ENCODE results near the gene SLC35B2. TPM values are rescaled to one million over a fixed set of nuclear protein-coding genes. Genes with fewer than 3 reads are reported as not detected.

SLC35B2 gene
- total and polyA plus RNA-seq, 10 of the 15 experiments (the other 5 are each of a cell fraction or from before 2014, with no cell fraction given), result 11.3 to 45.4 (median 33.8) TPM

DNA sequence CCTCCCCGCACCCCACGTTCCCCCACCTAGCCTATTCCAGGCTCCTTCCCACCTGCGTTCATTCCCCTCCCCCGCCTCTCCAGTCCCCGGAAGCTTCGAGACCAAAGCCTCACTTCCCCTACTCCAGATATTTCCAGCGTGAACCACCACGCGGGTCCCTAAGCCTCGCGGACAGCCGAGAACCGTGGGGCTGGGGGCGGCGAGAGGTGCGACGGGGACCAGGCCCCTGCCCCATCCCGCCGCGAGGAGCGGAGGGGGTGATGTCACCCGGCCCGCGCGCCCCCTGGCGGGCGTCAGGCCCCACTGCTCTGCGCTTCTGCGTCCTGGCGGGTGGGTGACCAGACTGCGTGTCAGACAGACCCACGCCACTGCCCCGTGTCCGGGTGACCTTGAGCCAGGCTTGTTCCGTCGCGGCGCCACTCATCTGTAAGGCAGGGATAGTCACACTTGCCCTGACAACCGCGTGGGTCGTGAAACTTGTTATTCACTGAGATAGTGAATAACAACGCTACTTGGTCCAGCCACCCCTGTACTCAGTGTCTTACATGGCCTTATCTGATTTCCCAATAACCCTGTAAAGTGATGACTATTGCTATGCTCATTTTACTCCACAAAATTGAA, 19.4 kb downstream of the SLC35B2 start (continued):
- TF ChIP-seq ZBED1 (IDR thresholded peaks at IDR 0.05; ENCODE audit: borderline replicate concordance), result no peak
- TF ChIP-seq SMAD1 (IDR thresholded peaks at IDR 0.05; ENCODE audit: low read depth, partially characterized antibody), result no peak
- no peak for TF ChIP-seq NFYA (IDR thresholded peaks at IDR 0.05; ENCODE audit: borderline replicate concordance, low read depth, low read length)
- 0 out of 2 replicates have a peak, but pooled peaks have one; percentile 58 for TF ChIP-seq PAX5 (IDR thresholded peaks at IDR 0.05; ENCODE audit: borderline replicate concordance, low read depth, low read length)
- no peak for TF ChIP-seq NFXL1 (IDR thresholded peaks at IDR 0.05; ENCODE audit: borderline replicate concordance)
- TF ChIP-seq CHD4 (IDR thresholded peaks at IDR 0.05), result no peak
- TF ChIP-seq NBN (IDR thresholded peaks at IDR 0.05), result 0 out of 2 replicates have a peak, but pooled peaks have one; percentile 53
- TF ChIP-seq IKZF1 (conservative IDR thresholded peaks at IDR 0.05), result peak; percentile 83
- TF ChIP-seq, protein P1, sequence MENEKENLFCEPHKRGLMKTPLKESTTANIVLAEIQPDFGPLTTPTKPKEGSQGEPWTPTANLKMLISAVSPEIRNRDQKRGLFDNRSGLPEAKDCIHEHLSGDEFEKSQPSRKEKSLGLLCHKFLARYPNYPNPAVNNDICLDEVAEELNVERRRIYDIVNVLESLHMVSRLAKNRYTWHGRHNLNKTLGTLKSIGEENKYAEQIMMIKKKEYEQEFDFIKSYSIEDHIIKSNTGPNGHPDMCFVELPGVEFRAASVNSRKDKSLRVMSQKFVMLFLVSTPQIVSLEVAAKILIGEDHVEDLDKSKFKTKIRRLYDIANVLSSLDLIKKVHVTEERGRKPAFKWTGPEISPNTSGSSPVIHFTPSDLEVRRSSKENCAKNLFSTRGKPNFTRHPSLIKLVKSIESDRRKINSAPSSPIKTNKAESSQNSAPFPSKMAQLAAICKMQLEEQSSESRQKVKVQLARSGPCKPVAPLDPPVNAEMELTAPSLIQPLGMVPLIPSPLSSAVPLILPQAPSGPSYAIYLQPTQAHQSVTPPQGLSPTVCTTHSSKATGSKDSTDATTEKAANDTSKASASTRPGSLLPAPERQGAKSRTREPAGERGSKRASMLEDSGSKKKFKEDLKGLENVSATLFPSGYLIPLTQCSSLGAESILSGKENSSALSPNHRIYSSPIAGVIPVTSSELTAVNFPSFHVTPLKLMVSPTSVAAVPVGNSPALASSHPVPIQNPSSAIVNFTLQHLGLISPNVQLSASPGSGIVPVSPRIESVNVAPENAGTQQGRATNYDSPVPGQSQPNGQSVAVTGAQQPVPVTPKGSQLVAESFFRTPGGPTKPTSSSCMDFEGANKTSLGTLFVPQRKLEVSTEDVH (IDR thresholded peaks at IDR 0.05; ENCODE audit: low read depth, partially characterized antibody), result no peak
- TF ChIP-seq, protein P2, sequence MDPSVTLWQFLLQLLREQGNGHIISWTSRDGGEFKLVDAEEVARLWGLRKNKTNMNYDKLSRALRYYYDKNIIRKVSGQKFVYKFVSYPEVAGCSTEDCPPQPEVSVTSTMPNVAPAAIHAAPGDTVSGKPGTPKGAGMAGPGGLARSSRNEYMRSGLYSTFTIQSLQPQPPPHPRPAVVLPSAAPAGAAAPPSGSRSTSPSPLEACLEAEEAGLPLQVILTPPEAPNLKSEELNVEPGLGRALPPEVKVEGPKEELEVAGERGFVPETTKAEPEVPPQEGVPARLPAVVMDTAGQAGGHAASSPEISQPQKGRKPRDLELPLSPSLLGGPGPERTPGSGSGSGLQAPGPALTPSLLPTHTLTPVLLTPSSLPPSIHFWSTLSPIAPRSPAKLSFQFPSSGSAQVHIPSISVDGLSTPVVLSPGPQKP (IDR thresholded peaks at IDR 0.05; ENCODE audit: low read depth, low read length), result no peak
- TF ChIP-seq CHD2 (IDR thresholded peaks at IDR 0.05; ENCODE audit: borderline replicate concordance, low read depth, low read length), result no peak
- TF ChIP-seq STAT3 (IDR thresholded peaks at IDR 0.05; ENCODE audit: low read depth, low read length), result no peak
- TF ChIP-seq ZNF384 (IDR thresholded peaks at IDR 0.05; ENCODE audit: borderline replicate concordance, low read depth, low read length), result no peak
- no peak for TF ChIP-seq NR2C2 (IDR thresholded peaks at IDR 0.05; ENCODE audit: borderline replicate concordance, control insufficient read depth, insufficient read length, low read depth)
- peak; percentile 83 for TF ChIP-seq POLR2A (IDR thresholded peaks at IDR 0.05; ENCODE audit: low read depth, low read length)
- peak; percentile 21; the same call in 1 of the 2 replicates for TF ChIP-seq TAF1 (IDR thresholded peaks at IDR 0.05; ENCODE audit: borderline replicate concordance, low read depth, low read length)
- no peak for TF ChIP-seq WRNIP1 (IDR thresholded peaks at IDR 0.05; ENCODE audit: borderline replicate concordance, low read depth, low read length)
- TF ChIP-seq MYC (IDR thresholded peaks at IDR 0.05; ENCODE audit: insufficient read depth, insufficient read length, insufficient replicate concordance, low read length, severe bottlenecking), result no peak
- TF ChIP-seq KLF5 (IDR thresholded peaks at IDR 0.05; ENCODE audit: partially characterized antibody), result no peak
- TF ChIP-seq, protein P3, sequence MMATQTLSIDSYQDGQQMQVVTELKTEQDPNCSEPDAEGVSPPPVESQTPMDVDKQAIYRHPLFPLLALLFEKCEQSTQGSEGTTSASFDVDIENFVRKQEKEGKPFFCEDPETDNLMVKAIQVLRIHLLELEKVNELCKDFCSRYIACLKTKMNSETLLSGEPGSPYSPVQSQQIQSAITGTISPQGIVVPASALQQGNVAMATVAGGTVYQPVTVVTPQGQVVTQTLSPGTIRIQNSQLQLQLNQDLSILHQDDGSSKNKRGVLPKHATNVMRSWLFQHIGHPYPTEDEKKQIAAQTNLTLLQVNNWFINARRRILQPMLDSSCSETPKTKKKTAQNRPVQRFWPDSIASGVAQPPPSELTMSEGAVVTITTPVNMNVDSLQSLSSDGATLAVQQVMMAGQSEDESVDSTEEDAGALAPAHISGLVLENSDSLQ (IDR thresholded peaks at IDR 0.05), result no peak
- TF ChIP-seq JUND (IDR thresholded peaks at IDR 0.05; ENCODE audit: low read depth, low read length), result peak; percentile 67; the same call in 1 of the 2 replicates
- peak; percentile 55; the same call in 1 of the 2 replicates for TF ChIP-seq EED (IDR thresholded peaks at IDR 0.05; ENCODE audit: low read depth)
- no peak for TF ChIP-seq RAD51 (IDR thresholded peaks at IDR 0.05)
- TF ChIP-seq IRF4 (IDR thresholded peaks at IDR 0.05; ENCODE audit: low read depth, low read length), result 0 out of 2 replicates have a peak, but pooled peaks have one; percentile 8
- no peak for TF ChIP-seq ETV6 (conservative IDR thresholded peaks at IDR 0.05 in 1 of 2, IDR thresholded peaks at IDR 0.05 in 1 of 2; ENCODE audit: borderline replicate concordance in 1 of 2, low read depth in 1 of 2)
- no peak for TF ChIP-seq RFX5 (IDR thresholded peaks at IDR 0.05; ENCODE audit: low read depth, low read length)
- TF ChIP-seq, protein P4, sequence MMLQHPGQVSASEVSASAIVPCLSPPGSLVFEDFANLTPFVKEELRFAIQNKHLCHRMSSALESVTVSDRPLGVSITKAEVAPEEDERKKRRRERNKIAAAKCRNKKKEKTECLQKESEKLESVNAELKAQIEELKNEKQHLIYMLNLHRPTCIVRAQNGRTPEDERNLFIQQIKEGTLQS (IDR thresholded peaks at IDR 0.05; ENCODE audit: borderline replicate concordance, extremely low read depth, low read depth, low read length), result no peak

Data from GM12878 (cell line).